GM10248 (cell line): ENCODE results near the gene GPR17.

ENCODE experiments used
- CTCF ChIA-PET: fragments of 300-600 bp; sonication (Branson Sonifier 250); formaldehyde crosslinking; extraction: SDS; loops from one replicate; lab custom pipeline; 2021; ENCODE audit warnings: antibody characterized with exemption; lab: Yijun Ruan, JAX
- POLR2A ChIA-PET: fragments of 350-650 bp; sonication (Branson Sonifier 250); formaldehyde crosslinking; extraction: SDS; loops from one replicate; lab custom pipeline; 2020; ENCODE audit warnings: antibody characterized with exemption; lab: Yijun Ruan, JAX
- DNase-seq: peaks from one replicate; pipeline ENCODE4 v3.0.0; 2012; ENCODE audit errors: extremely low spot score
- TF ChIP-seq, protein P1 (sequence below): IDR thresholded peaks from 2 replicates; pipeline ENCODE4 v1.5.1; 2012; ENCODE audit warnings: mild to moderate bottlenecking, low read depth; ENCODE audit errors: extremely low read depth, missing control alignments, control extremely low read depth

GPR17 gene

DNA sequence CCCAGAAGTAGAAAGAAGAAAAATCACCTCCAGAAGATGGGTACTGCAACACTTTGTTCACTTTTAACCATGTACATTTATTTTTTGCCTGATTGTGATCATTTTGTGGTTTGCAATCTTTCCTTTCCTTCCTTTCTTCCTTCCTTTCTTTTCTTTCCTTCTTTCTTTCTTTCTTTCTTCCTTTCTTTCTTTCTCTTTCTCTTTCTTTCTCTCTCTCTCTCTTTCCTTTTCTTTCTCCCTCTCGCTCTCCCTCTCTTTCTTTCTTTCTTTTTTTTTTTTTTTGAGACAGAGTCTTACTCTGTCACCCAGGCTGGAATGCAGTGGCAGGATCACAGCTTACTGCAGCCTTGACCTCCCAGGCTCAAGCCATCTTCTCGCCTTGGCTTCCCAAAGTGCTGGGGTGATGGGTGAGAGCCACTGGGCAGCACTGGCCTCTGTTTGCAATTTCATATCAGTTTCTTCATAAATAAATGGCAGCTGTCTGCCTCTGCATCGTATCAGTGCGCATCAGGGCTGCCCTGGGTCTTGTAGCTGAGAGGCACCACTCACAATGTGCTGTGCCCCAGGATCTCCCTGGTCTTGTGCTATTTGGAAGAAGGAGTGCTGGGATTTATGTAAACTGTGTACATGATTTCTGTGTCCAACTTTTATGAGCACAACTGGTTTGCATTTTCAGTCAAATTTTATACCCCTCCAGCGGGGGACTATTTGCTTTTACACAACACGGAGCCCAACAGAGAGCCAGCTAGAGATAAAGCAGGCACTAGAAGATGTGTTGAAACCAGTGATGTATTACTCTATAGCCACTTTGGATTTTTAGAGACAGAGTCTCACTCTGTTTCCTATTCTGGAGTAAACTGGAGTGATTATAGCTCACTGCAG is 36.3 kb downstream of the GPR17 start:
- ChIA-PET CTCF (interaction anchor here (0.8 to 1.5 kb wide), 3 partner anchors 10 to 76 kb away, joined by 3 to 7 read pairs (median 3); no protein-coding TSS in a partner anchor), POLR2A (no interaction called here)
- no peak for DNase-seq
- TF ChIP-seq, protein P1, sequence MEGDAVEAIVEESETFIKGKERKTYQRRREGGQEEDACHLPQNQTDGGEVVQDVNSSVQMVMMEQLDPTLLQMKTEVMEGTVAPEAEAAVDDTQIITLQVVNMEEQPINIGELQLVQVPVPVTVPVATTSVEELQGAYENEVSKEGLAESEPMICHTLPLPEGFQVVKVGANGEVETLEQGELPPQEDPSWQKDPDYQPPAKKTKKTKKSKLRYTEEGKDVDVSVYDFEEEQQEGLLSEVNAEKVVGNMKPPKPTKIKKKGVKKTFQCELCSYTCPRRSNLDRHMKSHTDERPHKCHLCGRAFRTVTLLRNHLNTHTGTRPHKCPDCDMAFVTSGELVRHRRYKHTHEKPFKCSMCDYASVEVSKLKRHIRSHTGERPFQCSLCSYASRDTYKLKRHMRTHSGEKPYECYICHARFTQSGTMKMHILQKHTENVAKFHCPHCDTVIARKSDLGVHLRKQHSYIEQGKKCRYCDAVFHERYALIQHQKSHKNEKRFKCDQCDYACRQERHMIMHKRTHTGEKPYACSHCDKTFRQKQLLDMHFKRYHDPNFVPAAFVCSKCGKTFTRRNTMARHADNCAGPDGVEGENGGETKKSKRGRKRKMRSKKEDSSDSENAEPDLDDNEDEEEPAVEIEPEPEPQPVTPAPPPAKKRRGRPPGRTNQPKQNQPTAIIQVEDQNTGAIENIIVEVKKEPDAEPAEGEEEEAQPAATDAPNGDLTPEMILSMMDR = no peak

DNA sequence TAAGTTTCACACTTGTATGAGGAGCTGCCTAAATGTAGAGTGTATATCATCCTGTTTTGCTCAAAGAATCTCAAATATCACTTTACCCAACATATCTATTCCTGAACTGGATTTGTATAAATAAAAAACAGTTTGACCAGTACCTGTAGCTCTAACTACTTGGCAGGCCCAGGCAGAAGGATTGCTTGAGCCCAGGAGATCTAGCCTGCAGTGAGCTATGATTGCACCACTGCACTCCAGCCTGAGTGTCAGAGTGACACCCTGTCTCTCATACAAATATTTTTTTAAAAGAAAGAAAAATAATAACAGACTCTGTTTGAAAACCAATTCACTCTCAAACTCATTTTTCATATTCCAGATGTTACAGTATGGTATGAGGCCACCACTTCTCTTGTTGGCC is 37.1 kb downstream of the GPR17 start:
- TF ChIP-seq, protein P1 = no peak
- POLR2A ChIA-PET = no interaction called here
- DNase-seq = no peak
- CTCF ChIA-PET = interaction anchor here (0.8 to 1.5 kb wide), 2 partner anchors 9 to 77 kb away, joined by 3 to 7 read pairs; no protein-coding TSS in a partner anchor

DNA sequence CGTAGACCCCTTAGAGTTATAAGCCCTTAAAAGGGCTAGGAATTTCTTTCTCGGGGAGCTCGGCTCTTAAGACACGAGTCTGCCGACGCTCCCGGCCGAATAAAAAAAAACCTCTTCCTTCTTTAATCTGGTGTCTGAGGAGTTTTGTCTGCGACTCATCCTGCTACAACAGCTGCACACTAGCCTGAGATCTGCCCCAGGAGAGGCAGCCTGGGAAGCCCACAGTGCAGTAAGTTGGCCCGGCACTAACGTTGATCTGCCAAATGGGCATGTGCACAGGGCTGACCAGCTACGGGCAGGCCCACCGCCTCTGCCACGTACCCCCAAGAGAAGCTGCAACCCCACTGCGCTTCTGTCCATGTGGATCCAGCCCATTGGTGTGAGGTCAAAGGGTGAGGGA is 37.8 kb downstream of the GPR17 start:
- TF ChIP-seq, protein P1 = no peak
- POLR2A ChIA-PET = no interaction called here
- DNase-seq = no peak
- CTCF ChIA-PET = no interaction called here

DNA sequence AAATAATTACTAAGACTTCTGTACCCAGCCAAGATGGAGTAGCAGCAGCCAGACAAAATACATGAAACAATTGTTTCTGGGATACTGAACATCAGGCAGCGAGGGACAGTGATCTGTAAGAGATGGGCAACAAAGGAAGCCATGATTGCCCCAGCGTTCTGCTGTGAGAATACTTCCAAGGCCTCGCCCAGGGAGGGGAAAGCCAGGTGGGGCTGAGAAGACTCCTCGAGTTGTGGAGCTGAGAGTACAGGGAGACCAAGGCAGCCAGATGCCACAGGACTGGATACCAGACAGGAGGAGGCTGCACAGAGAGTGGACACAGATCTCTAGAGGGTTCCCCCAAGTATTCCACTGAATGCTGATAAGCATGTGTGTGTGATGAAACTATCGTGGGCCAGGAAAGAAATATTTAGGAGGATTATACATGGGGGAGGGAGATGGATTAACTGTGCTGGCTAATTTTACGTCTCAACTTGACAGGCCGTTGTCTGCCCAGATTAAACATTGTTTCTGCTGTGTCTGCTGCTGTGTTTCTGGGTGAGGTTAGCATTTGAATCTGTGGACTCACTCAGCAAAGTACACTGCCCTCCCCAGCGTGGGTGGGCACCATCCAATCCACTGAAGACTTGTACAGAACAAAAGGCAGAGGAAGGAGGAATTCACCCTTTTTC is 39.6 kb downstream of the GPR17 start:
- POLR2A ChIA-PET = no interaction called here
- CTCF ChIA-PET = no interaction called here
- DNase-seq = no peak
- TF ChIP-seq, protein P1 = no peak

DNA sequence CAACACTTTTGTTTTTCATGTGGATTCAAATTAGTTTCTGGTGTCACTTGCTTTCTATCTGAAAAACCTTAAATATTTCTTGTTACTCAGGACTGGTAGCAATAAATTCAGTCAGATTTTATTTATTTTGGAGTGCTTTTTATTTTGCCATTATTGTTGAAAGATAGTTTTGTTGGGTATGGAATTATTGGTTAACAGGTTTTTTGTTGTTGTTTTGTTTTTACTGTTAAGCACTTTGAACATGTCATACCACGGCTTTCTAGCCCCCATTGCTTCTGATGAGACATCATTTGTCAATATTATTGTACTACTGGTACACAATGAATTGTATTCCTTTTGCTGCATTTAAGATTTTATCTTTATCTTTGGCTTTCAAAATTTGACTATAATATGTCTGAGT is 42.5 kb downstream of the GPR17 start:
- TF ChIP-seq, protein P1 = no peak
- ChIA-PET POLR2A (no interaction called here), CTCF (no interaction called here)
- DNase-seq = no peak

DNA sequence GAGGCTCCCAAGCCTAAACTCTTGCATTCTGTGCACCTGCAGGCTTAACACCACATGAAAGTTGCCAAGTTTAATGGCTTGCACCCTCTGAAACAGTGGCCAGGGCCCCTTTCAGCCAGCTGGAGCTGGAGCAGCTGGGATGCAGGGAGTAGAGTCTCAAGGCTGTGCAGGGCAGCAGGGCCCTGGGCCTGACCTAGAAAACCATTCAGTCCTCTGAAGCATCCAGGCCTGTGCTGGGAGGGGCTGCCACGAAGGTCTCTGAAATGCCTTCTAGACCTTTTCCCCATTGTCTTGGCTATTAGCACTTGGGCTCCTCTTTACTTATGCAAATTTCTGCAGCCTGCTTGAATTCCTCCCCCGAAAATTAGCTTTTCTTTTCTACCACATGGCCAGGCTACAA is 44.7 kb downstream of the GPR17 start:
- POLR2A ChIA-PET = no interaction called here
- CTCF ChIA-PET = interaction anchor here (1.8 kb wide), 1 partner anchor 14 kb away, joined by 5 read pairs; no protein-coding TSS in a partner anchor
- TF ChIP-seq, protein P1 = no peak
- DNase-seq = no peak
